GM13976 (cell line): ENCODE results near the gene RPS6KA2.
"Not testable (repeated sequence)": the region's sequence is repeated elsewhere in the genome, so short reads cannot be mapped to it uniquely, and the experiment has no call there.

Source experiments
- DNase-seq: peaks from one replicate; pipeline ENCODE4 v3.0.0; 2012; ENCODE audit warnings: low spot score
- CTCF ChIP-seq: IDR thresholded peaks from 2 replicates; pipeline ENCODE4 v1.5.1; 2012; ENCODE audit warnings: borderline replicate concordance, mild to moderate bottlenecking; ENCODE audit not compliant: insufficient read depth; ENCODE audit errors: extremely low read depth, missing control alignments, control extremely low read depth
- in situ Hi-C: fragments of 300-500 bp; cut with MboI; formaldehyde crosslinking; loops from one replicate; pipeline ENCODE4 v1.12.0; 2022; ENCODE audit warnings: low sequenced_read_pairs, mixed read lengths, inconsistent platforms; ENCODE audit not compliant: unreplicated experiment

RPS6KA2 gene

GRCh38 chr6:166584853-166585429 lies 42.1 kb downstream of the RPS6KA2 start:
- in situ Hi-C loops: no loop called here
- DNase-seq: no peak
- TF ChIP-seq CTCF: no peak

- no peak for DNase-seq
- in situ Hi-C loops: no loop called here
- no peak for TF ChIP-seq CTCF
These were observed 42.9 kb downstream of the RPS6KA2 start for GRCh38 chr6:166584155-166584554.

GRCh38 chr6:166583230-166583965 lies 43.7 kb downstream of the RPS6KA2 start:
- TF ChIP-seq CTCF: no peak
- in situ Hi-C loops: no loop called here
- DNase-seq: no peak

- no peak for TF ChIP-seq CTCF
- in situ Hi-C loops: no loop called here
- no peak for DNase-seq
These were observed 44.8 kb downstream of the RPS6KA2 start for GRCh38 chr6:166582258-166582657.

- in situ Hi-C loops, DNase-seq: not testable (repeated sequence)
These were observed 45.2 kb downstream of the RPS6KA2 start for GRCh38 chr6:166581801-166582200.

GRCh38 chr6:166581091-166581511 lies 46.0 kb downstream of the RPS6KA2 start:
- no peak for DNase-seq
- in situ Hi-C loops: no loop called here
- TF ChIP-seq CTCF: no peak
